Epithelial cell of prostate (primary cell): Measurements from ENCODE around the gene SSR3.

ENCODE experiments used
- DNase-seq: peaks from one replicate; pipeline ENCODE4 v3.0.0-alpha.2; 2011; ENCODE audit warnings: low read depth, low spot score
- H3K27ac ChIP-seq: fragments of 450-650 bp; 2 replicates; pipeline ENCODE4 v1.5.1; 2017; ENCODE audit warnings: mild to moderate bottlenecking

The SSR3 gene

GRCh38 chr3:156497326-156497725 is 57.6 kb downstream of the SSR3 start:
- H3K27ac ChIP-seq, result no peak overlapping the region
- DNase-seq, result no peak

GRCh38 chr3:156495816-156496215 is 59.1 kb downstream of the SSR3 start:
- no peak overlapping the region for H3K27ac ChIP-seq

GRCh38 chr3:156493887-156494286 is 61.0 kb downstream of the SSR3 start:
- DNase-seq, result no peak

More at GRCh38 chr3:156495816-156496215, 59.1 kb downstream of the SSR3 start:
- DNase-seq, result no peak

GRCh38 chr3:156492801-156493261 is 62.1 kb downstream of the SSR3 start:
- H3K27ac ChIP-seq, result no peak overlapping the region
- DNase-seq, result no peak

More at GRCh38 chr3:156493887-156494286, 61.0 kb downstream of the SSR3 start:
- no peak overlapping the region for H3K27ac ChIP-seq

GRCh38 chr3:156491192-156491591 is 63.7 kb downstream of the SSR3 start:
- H3K27ac ChIP-seq, result no peak overlapping the region
- no peak for DNase-seq
